Embryonic facial prominence (tissue), 1 donor: ENCODE data around the gene TIA1.
"Not testable (repeated sequence)": the region's sequence is repeated elsewhere in the genome, so short reads cannot be mapped to it uniquely, and the experiment has no call there.

Source experiments
- DNase-seq: peaks from one replicate; pipeline ENCODE4 v3.0.0-alpha.2; 2016; ENCODE audit errors: extremely low spot score

The TIA1 gene, protein sequence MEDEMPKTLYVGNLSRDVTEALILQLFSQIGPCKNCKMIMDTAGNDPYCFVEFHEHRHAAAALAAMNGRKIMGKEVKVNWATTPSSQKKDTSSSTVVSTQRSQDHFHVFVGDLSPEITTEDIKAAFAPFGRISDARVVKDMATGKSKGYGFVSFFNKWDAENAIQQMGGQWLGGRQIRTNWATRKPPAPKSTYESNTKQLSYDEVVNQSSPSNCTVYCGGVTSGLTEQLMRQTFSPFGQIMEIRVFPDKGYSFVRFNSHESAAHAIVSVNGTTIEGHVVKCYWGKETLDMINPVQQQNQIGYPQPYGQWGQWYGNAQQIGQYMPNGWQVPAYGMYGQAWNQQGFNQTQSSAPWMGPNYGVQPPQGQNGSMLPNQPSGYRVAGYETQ

DNA sequence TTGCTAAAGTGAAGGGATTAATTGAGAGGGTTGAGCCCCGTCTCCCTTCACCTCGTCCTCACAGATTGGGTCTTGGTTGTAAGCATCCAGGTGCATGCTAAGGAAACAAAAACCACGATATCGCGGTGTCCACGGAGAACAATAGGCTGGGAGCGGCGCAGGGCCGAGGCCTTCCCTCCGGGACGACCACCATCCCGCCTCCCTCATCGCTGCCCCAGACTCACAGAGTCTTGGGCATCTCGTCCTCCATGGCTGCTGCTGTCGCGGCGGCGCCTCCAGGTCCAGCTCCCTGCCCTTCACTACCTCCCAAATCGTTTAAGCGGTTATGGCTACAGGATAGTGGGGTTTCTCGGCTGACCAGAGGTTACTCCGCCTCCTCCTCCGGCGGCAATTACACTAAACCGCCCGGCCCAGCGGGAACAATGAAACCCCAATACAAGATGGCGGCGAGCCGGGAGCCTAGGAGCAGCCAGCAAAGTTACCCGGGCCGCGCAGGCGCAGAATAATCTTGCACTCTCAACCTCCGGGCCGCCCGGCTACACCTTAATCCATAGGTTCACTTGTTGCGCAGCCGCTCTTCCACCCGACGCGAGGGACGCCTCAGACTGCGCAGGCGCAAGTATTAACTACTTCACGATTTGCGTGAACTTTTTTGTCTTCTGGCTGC, at the start of gene TIA1:
TSS of gene TIA1 (minus strand) at position 448 of the 667 bp plus-strand sequence. CDS start at position 250, 198 bp downstream.
- peak; percentile 100 for DNase-seq

GRCh38 chr2:70297828-70298227, 49.4 kb upstream of the TIA1 start:
- DNase-seq = not testable (repeated sequence)

DNA sequence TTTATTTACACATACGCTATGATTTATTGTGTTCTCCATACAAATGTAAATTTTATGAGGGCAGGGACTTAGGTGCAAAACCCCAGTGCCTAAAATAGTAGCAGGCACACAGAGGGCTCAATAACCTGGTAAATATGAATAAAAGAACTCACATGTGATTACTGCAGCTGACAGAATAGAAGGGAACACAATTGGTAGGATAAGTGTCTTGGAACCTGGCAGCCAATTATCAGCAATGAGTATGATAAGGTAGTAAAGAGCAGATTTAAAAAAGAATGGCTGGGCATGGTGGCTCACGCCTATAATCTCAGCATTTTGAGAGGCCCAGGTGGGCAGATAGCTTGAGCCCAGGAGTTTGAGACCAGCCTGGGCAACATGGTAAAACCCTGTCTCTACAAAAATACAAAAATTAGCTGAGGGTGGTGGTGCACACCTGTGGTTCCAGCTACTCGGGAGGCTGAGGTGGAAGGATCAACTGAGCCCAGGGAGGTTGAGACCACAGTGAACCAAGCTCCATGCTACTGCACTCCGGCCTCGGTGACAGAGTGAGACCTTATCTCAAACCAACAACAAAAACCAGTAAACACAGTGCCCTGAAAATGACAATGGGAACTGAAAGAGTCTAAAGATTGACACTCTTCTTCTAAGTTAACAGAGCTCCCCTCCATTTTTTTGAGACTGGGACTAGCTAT, 35.2 kb upstream of the TIA1 start:
- no peak for DNase-seq

DNA sequence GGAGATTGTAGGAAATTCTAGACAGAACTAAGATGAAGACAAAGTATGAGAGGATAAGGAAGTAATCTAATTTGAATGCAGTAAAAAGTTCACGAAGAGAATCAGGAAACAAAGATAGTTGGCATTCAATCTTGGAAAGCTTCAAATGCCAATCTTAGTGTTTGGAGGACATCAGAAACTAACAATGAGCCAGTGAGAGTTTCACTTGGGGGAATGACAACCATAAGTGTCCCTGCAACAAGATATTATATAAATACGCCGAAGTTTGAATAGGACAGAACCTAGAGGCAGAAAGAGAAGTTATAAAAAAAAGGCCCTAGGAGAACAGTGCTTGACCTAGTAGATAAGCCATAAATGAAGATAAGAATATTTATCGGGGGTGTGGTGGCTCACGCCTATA, 34.0 kb upstream of the TIA1 start:
- no peak for DNase-seq

GRCh38 chr2:70280242-70280798, 31.9 kb upstream of the TIA1 start:
- DNase-seq = no peak

GRCh38 chr2:70270323-70270722, 21.9 kb upstream of the TIA1 start:
- DNase-seq = no peak

GRCh38 chr2:70269422-70270302, 21.2 kb upstream of the TIA1 start:
- DNase-seq = not testable (repeated sequence)

DNA sequence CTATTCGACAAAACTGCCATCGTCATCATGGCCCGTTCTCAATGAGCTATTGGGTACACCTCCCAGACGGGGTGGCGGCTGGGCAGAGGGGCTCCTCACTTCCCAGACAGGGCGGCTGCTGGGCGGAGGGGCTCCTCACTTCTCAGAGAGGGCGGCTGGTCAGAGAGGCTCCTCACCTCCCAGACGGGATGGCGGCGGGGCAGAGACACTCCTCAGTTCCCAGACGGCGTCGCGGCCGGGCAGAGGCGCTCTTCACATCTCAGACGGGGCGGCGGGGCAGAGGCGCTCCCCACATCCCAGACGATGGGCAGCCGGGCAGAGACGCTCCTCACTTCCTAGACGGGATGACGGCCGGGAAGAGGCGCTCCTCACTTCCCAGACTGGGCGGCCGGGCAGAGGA, 18.5 kb upstream of the TIA1 start:
- DNase-seq = not testable (repeated sequence)

GRCh38 chr2:70261501-70261900, 13.1 kb upstream of the TIA1 start:
- DNase-seq = no peak

- no peak for DNase-seq
These were observed 10.1 kb upstream of the TIA1 start for GRCh38 chr2:70258532-70258875.

DNA sequence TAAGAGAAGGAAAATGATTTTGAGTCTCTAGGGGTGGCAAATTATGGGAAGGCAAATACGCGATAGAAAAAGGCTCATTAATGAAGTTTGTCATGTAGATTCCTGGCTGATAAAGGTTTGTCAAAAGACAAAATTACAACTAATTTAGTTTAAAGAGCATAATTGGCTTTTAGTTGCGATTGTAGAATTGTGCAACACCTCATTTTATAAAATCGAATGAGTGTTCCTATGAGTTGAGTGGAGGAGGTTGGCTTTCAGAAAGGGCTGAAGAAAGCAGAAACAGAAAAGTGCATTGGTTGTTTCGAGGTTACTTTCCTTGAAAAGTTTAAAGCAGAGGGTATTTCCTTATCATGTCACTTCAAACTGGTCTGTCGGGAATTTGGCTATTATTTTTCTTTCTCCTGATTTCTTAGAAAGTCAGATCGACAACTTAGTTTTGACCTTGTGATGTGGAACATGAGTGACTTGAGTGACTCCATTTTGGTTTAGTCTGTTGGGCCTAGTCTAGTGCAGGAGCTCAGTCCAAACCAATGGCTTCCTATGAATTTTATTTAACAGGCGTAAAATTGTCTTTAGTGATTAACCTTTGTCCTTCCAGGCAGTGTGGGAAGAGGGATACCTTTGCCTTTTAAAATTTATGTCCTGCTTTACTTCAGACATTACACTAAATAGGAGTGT, 7.3 kb upstream of the TIA1 start:
- DNase-seq = no peak

- DNase-seq = no peak
These were observed 2.0 kb upstream of the TIA1 start for GRCh38 chr2:70250434-70250833.

DNA sequence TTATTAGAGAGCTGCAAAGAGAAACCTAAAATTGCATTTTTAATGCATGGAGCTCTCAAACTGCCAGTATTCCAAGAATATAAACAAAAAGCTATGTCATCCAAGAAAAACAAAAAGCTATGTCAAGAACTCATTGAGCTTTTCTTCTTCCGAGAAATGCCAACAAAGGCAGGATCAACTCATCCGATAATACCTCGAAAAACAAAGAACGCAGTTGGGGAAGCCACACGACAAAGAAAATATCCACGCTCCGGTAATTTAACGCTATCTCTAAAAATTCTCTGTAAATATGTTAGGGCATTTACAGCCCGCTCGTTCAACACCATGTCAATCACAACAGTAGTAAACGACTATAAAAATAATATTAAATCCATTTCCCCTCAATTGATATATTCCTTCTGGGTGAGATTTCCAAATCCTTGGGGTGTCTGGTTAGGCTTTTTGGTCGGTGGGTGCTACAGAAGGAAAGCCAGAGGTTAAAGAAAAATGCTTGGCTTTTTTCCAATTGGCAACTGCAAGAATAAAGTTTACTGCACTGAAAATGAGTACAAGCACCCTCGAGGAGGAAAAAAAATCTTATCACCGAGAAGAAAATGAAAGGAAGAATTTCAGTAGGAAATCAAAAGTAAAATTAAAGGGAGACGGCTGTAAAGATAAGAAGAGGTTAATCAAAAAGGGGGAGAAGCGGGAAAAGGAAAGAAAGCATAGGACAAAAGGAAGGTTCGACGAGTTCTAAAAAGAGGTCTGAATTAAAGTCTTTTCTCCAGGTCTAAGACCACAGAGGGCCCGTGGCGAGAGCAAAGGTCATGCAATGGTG, 856 bp downstream of the TIA1 start:
- peak; percentile 37 for DNase-seq

DNA sequence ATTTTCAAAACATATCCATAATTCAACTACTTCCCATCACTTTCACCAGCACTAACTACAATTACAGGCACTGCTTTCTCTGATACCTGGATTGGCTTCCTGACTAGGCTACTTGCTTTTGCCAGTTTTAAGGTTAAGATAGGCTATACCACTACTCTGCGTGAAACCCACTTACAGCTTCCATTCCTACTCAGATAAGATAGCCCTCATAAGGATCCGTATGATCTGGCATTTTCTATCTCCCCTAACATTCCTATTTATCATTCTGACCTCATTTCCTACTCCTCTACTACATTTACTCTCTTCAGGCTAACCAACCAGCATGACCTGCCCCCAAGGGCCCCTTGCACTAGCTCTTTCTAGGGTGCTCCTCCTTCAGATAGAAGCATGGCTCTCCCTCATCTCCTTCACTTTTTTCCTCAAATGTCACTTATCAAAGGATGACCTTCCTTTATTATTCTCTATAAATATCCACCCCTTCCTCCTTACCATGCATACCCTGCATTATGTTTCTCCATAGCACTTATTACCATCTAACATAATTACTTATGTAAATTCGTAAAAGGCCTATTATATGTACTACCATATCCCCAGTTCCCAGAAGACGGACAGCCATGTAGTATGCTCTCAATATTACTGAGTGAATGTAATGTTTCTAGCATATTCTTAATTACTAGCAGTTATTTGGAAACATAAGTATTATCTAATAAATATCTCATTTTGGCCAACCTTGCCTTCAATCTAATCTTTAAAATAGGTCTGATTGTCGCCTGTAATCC, 4.4 kb downstream of the TIA1 start:
- no peak for DNase-seq

- no peak for DNase-seq
These were observed 5.9 kb downstream of the TIA1 start for GRCh38 chr2:70242552-70242951.

DNA sequence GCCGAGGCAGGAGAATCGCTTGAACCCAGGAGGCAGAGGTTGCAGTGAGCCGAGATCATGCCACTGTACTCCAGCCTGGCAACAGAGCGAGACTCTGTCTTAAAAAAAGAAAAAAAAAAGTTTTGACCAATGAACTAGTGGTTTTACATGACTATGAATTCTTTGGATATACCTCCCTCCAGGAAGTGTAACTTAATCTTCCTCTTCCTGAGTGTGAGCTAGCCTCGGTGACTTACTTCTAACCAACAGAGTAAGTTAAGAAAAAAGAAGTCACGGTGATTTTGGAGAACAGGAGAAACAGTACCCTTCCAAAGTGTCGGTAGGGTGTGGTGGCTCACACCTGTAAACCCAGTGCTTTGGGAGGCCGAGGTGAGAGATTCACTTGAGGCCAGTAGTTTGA, 7.1 kb downstream of the TIA1 start:
- no peak for DNase-seq

DNA sequence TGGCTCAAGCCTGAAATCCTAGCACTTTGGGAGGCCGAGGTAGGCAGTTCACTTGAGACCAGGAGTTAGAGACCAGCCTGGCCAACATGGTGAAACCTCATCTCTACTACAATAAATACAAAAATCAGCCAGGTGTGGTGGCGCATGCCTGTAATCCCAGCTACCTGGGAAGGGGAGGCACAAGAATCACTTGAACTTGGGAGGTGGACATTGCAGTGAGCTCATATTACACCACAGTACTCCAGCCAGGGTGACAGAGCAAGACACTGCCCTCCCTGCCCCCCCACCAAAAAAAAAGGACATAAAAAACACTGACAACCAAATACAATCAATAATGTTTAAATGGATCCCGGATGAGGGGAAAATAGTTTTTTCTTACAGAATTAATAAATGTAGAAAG, 7.8 kb downstream of the TIA1 start:
- no peak for DNase-seq

- DNase-seq = no peak
These were observed 14.5 kb downstream of the TIA1 start for GRCh38 chr2:70233926-70234325.

GRCh38 chr2:70226781-70227180, 21.6 kb downstream of the TIA1 start:
- DNase-seq = no peak
